Suppressor macrophage treated with lipopolysaccharide for 1 hour (primary cell): ENCODE results near the gene KRT34.
"Not testable (repeated sequence)": the region's sequence is repeated elsewhere in the genome, so short reads cannot be mapped to it uniquely, and the experiment has no call there.

Experiments used
- DNase-seq, 3 donors: peaks; one replicate each; pipeline ENCODE4 v3.0.0-alpha.2; 2020 to 2022

The KRT34 gene

DNA sequence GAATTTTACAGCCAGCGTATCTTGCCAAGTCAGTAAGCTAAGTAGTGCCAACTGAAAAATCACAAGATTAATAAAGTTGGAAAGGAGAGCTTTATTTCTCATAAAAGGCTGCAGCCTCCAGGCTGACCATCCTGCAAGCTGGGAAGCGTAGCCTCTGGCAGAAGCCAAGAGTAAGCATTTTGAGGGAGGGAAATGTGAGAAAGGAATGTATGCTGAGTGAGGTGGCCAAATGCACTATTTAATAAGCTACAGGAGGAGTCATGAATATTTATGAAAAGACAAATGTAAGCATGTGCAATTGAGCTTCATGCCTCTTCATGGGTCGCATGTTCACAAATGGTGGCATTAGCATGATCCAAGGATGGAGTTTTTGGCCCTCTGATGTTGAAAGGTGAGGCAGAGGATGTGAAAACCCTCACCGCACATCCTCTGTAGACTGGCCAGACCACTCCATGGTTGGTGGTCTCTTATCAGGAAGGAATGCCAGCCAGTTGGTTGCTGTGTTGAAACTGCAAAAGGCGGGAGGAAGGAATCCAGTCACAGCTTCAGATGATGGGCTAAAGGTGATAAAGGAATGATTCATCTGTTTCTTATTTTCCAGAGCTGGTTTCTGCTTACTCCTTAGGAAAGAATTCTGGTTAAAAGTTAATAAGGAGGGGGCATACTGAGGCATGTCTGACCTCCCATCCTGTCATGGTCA, 21.7 kb downstream of the KRT34 start:
- no peak for DNase-seq

- peak; percentile 25 to 46 (median 41) for DNase-seq
These were observed 27.6 kb downstream of the KRT34 start for GRCh38 chr17:41354536-41354935.

DNA sequence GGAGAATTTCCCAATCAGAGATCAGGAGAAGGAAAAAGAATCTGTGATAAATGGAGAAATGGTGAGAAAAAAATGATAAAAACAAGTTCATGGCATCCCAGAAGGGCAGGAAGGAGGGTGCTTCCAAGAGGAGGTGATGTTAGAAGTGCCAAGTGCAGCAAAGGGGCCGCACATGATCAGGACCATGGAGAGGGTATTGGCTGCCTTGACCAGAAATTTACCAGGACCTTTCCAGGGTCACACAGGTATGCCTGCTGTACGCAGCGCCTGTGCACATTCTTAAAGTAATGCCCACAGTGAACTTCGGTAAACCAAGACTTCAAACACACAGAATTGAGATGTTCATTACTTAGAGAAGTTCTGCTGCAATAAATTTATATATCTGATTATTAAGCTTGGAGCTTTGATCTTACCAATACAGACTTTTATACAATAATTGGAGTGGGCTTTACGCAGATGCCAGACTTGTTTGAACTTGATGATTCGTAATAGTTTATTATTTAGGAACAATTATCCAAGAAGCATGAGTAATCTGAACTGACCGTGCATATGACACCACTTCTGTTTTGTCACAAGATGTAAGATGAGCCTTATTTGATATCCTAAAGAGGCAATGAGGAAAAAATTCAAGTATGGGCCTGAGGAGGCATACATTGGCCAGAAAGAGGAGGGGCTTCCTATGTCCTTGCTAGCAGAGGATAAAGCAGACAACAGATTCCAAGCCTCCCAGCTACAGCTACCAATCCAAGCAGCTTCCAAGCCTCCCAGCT, 29.3 kb downstream of the KRT34 start:
- no peak for DNase-seq

- DNase-seq: no peak
These were observed 30.9 kb downstream of the KRT34 start for GRCh38 chr17:41351177-41351576.

DNA sequence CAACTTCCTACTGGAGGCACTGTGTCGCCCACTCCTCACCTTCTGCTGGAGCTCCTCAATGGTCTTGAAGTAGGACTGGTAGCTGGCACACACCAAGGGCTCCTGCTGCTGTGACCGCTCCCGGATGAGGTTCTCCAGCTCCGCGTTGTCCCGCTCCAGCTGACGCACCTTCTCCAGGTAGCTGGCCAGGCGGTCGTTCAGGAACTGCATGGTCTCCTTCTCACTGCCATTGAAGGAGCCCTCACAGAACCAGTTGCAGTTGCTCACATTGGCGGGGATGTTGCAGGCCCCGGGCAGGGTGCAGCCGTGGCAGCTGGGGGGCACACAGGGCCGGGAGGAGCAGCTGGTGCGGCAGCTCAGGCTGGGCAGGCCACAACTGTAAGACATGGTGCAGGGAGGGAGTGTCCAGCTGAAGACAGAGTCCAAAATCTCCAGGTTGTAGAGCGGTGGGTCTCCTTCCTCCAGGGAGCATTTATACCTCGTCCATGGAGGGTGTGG, 31.7 kb downstream of the KRT34 start, which contains the start of gene KRT33A:
Gene KRT33A, minus strand, starts transcription at position 448 of the 498 bp plus-strand sequence. Its CDS starts 61 bp downstream, at position 387.
- DNase-seq: not testable (repeated sequence)

- DNase-seq: no peak
These were observed 34.0 kb downstream of the KRT34 start for GRCh38 chr17:41347869-41348760.

GRCh38 chr17:41346421-41346820, 35.7 kb downstream of the KRT34 start:
- not testable (repeated sequence) for DNase-seq

GRCh38 chr17:41345992-41346391, 36.1 kb downstream of the KRT34 start:
- no peak for DNase-seq

DNA sequence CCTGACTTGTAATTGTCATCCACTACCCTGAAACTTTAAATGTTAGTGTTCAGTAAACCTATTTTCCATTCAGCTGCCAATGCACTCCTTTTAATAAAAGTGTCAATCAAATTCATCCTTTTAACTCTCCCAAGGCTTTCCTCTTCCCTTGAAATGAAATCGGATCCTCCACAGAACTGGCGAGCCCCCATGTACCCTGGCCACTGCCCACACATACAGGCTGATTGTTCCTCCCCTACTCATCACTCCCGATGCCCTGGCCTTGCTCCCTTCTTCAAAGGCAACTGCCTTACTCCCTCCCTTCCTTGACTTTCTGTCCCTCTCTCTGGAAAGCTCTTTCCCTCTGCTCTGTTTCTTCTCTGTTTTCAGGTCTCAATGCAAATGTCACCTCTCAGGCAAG, 39.1 kb downstream of the KRT34 start:
- no peak for DNase-seq

- DNase-seq: no peak
These were observed 40.9 kb downstream of the KRT34 start for GRCh38 chr17:41340934-41341861.

GRCh38 chr17:41340494-41340893, 41.6 kb downstream of the KRT34 start:
- DNase-seq: no peak

DNA sequence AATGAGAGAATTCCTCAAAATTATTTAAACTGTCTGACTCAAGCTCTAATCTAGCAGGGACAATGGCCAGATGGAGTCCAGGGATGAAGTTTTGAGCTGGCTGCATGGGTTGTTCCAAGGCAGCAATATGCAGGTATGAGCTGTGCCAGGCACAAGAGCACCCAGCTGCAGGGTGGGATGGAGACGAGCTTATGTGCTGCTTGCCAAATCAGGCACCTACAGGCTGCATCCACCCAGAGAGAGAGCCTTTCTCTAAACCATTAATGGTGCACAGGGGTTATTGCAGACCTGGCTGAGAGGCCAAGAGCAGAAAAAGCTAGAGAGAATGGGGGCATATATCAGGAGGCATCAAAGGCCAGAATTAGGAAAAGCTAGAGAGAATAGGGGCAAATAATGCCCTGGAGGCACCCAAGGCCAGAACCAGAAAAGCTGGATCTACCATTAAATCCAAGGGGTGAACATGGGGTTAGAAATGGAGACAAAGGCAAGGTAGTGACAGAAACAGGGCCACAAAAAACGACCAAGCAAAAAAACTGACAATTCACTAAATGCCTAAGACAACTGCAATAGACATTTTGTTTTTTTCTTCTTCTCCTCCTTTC, 42.4 kb downstream of the KRT34 start:
- DNase-seq: no peak

DNA sequence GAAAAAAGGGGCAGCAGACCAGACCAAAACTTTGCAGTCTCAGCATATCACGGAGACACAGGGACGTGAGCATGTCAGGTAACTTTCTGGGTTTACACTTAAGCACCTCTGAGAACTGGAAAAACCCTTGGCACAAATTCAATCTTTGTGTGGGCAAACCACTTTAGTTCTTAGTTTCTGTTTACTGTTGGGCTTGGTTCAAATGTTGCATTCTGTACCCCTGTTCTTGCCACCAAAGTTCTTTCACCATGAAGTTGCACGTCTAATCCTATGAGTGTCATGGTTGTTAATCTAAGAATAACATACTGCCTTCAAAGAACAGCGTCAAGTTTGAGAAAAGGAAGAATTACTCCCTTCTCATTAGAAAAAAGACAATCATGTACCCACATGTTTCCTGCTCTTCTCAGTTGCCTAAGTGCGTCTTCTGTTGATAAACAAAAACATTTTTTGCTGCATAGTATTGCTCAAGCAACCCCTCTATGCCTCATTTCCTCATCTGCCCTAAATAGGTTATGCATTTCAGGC, 43.1 kb downstream of the KRT34 start:
- DNase-seq: peak; percentile 27 to 49 (median 37)

DNA sequence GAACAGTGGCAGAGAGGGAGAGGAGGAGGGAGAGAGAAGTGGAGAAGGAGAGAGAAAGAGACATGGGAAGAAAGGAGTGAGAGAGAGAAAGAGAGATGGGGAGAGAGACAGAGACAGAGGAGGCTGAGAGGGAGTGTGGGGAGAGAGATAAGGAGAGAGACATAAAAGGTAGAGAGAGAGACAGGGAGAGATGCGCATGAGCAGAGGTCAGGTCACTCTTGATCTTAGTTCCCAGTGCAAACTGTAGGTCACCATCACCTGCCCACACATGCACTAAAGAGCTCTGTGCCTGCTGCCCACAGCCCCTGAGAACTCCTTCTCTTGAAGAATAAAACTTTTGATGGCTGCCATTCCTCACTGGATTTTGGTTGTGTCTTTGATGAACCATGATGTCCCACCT, 46.4 kb downstream of the KRT34 start:
- no peak for DNase-seq

GRCh38 chr17:41334385-41335305, 47.5 kb downstream of the KRT34 start:
- DNase-seq: no peak

DNA sequence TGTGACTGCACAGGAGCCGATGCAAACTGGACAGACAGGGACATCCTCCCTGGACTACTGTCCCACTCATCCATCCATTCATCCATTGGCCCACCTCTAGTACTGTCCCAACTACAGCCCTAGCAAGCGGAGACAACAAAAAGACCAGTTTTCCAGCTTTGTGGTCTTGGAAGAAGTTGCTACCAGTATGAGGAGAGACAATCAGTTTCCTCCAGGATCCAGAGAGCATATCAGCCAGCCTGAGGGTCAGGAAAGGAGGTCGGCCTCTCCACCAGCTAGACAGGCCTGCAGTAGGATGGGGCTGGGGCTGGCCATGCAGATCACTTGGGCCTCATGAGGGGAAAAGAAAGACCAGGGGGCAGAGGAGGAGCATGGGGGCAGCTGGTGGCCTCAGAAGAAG, 48.3 kb downstream of the KRT34 start:
- no peak for DNase-seq

- DNase-seq: no peak
These were observed 49.0 kb downstream of the KRT34 start for GRCh38 chr17:41333098-41333497.

DNA sequence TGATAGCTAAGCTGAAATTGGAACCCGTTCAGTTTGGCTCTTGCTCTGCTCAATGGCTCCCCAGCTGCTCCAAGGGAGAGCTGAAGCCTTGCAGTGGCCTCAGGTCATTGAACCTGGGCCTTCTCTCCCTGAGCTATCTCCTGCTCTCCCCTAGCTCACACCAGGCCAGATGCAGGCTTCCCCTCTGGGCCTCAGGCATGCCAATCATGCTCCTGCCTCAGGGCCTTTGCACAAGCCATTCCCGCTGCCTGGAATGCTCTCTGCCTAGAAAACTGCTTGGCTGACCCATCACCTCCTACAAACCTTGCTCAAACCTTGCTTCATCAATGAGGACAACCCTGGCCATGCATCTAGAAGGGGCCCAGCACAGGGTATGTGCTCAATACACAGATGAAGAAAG, 49.9 kb downstream of the KRT34 start:
- no peak for DNase-seq

DNA sequence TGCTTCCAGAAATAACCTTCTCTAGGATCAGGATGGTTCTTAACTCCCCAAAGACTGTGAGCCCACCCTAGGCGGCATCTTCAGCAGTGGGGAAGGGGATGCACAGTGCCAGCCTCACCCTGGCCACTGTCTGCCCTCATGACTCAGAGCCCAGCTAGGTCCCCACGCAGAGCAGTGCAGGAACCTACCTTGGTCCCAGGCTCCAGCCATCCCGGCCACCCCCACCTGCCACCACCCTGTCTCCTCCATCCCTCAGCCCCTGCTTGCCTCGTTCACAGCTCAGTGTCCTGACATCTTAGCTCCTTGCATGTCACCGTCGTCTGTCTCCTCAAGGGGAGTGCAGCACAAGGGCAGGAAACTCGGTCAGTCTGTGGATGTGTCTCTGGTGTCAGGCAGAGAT, 50.5 kb downstream of the KRT34 start:
- DNase-seq: no peak
